ENCODE data around the gene SPRED2.

The SPRED2 gene

GRCh38 chr2:65379721-65380171 lies 52.7 kb downstream of the SPRED2 start:
- DNase-seq (ENCODE audit: low read depth, low spot score) = no peak
- ChIA-PET POLR2A (interaction anchor here (1.1 kb wide), 1 partner anchor 12 kb away, joined by 7 read pairs; no protein-coding TSS in a partner anchor), CTCF (interaction anchor here (0.8 to 1.3 kb wide), 3 partner anchors 8 to 12 kb away, joined by 3 to 4 read pairs (median 4); no protein-coding TSS in a partner anchor)
- H3K4me3 ChIP-seq (ENCODE audit: low read depth, low read length) = no peak overlapping the region
- no peak for TF ChIP-seq CTCF (IDR thresholded peaks at IDR 0.05; ENCODE audit: insufficient read depth, low read length, missing control alignments)

GRCh38 chr2:65379223-65379622 lies 53.2 kb downstream of the SPRED2 start:
- TF ChIP-seq CTCF (IDR thresholded peaks at IDR 0.05; ENCODE audit: insufficient read depth, low read length, missing control alignments) = no peak
- POLR2A ChIA-PET = no interaction called here
- CTCF ChIA-PET = no interaction called here
- H3K4me3 ChIP-seq (ENCODE audit: low read depth, low read length) = no peak overlapping the region
- no peak for DNase-seq (ENCODE audit: low read depth, low spot score)

GRCh38 chr2:65378290-65378689 lies 54.1 kb downstream of the SPRED2 start:
- CTCF ChIA-PET = interaction anchor here (0.6 kb wide), 1 partner anchor 26 kb away, joined by 3 read pairs; no protein-coding TSS in a partner anchor
- no peak for TF ChIP-seq CTCF (IDR thresholded peaks at IDR 0.05; ENCODE audit: insufficient read depth, low read length, missing control alignments)
- H3K4me3 ChIP-seq (ENCODE audit: low read depth, low read length) = no peak overlapping the region
- POLR2A ChIA-PET = interaction anchor here (1.2 kb wide), 1 partner anchor 10 kb away, joined by 8 read pairs; no protein-coding TSS in a partner anchor
- no peak for DNase-seq (ENCODE audit: low read depth, low spot score)

GRCh38 chr2:65377556-65378192 lies 54.7 kb downstream of the SPRED2 start:
- DNase-seq (ENCODE audit: low read depth, low spot score) = peak; percentile 24
- no peak for TF ChIP-seq CTCF (IDR thresholded peaks at IDR 0.05; ENCODE audit: insufficient read depth, low read length, missing control alignments)
- H3K4me3 ChIP-seq (ENCODE audit: low read depth, low read length) = no peak overlapping the region
- ChIA-PET CTCF (interaction anchor here (0.6 kb wide), 1 partner anchor 25 kb away, joined by 3 read pairs; no protein-coding TSS in a partner anchor), POLR2A (interaction anchor here (1.2 kb wide), 1 partner anchor 10 kb away, joined by 8 read pairs; no protein-coding TSS in a partner anchor)

- POLR2A ChIA-PET = no interaction called here
- CTCF ChIA-PET = interaction anchor here (0.8 kb wide), 1 partner anchor 50 kb away, joined by 3 read pairs; no protein-coding TSS in a partner anchor
- DNase-seq (ENCODE audit: low read depth, low spot score) = no peak
- TF ChIP-seq CTCF (IDR thresholded peaks at IDR 0.05; ENCODE audit: insufficient read depth, low read length, missing control alignments) = no peak
- no peak overlapping the region for H3K4me3 ChIP-seq (ENCODE audit: low read depth, low read length)
Measured at GRCh38 chr2:65375723-65376122, 56.7 kb downstream of the SPRED2 start.

- no peak for TF ChIP-seq CTCF (IDR thresholded peaks at IDR 0.05; ENCODE audit: insufficient read depth, low read length, missing control alignments)
- no peak overlapping the region for H3K4me3 ChIP-seq (ENCODE audit: low read depth, low read length)
- ChIA-PET POLR2A (no interaction called here), CTCF (interaction anchor here (1.1 kb wide), 1 partner anchor 12 kb away, joined by 4 read pairs; no protein-coding TSS in a partner anchor)
- no peak for DNase-seq (ENCODE audit: low read depth, low spot score)
Measured at GRCh38 chr2:65374999-65375398, 57.4 kb downstream of the SPRED2 start.
